NCI-H510A treated with DMSO at 0.1 percent for 48 hours (cell line): ENCODE results near the gene SALL3.
"Not testable (repeated sequence)": the region's sequence is repeated elsewhere in the genome, so short reads cannot be mapped to it uniquely, and the experiment has no call there.

ENCODE experiments used
- DNase-seq: peaks from one replicate; lab custom pipeline; 2025; lab: John Stamatoyannopoulos, UW

SALL3 gene

GRCh38 chr18:78979730-78980278, at the start of gene SALL3:
SALL3 (plus strand) TSS chr18:78979818; CDS start chr18:78980275, 457 bp downstream.
- DNase-seq = no peak

- no peak for DNase-seq
Measured at GRCh38 chr18:78932281-78932680, 47.3 kb upstream of the SALL3 start.

- DNase-seq = no peak
Measured at GRCh38 chr18:78934003-78934402, 45.6 kb upstream of the SALL3 start.

- DNase-seq = no peak
Measured at GRCh38 chr18:78934551-78935225, 44.9 kb upstream of the SALL3 start.

- no peak for DNase-seq
Measured at GRCh38 chr18:78935406-78935805, 44.2 kb upstream of the SALL3 start.

- DNase-seq = no peak
Measured at GRCh38 chr18:78936251-78937005, 43.2 kb upstream of the SALL3 start.

- DNase-seq = no peak
Measured at GRCh38 chr18:78937166-78937565, 42.5 kb upstream of the SALL3 start.

GRCh38 chr18:78939105-78939504, 40.5 kb upstream of the SALL3 start:
- no peak for DNase-seq

- DNase-seq = no peak
Measured at GRCh38 chr18:78939734-78940494, 39.7 kb upstream of the SALL3 start.

- DNase-seq = not testable (repeated sequence)
Measured at GRCh38 chr18:78942236-78942635, 37.4 kb upstream of the SALL3 start.

- no peak for DNase-seq
Measured at GRCh38 chr18:78945628-78946027, 34.0 kb upstream of the SALL3 start.

GRCh38 chr18:78947291-78947690, 32.3 kb upstream of the SALL3 start:
- DNase-seq = no peak

- no peak for DNase-seq
Measured at GRCh38 chr18:78948221-78948620, 31.4 kb upstream of the SALL3 start.

GRCh38 chr18:78948707-78949106, 30.9 kb upstream of the SALL3 start:
- no peak for DNase-seq

GRCh38 chr18:78949216-78949615, 30.4 kb upstream of the SALL3 start:
- DNase-seq = no peak

- no peak for DNase-seq
Measured at GRCh38 chr18:78950386-78950785, 29.2 kb upstream of the SALL3 start.

- no peak for DNase-seq
Measured at GRCh38 chr18:78953566-78953965, 26.1 kb upstream of the SALL3 start.

GRCh38 chr18:78955051-78955450, 24.6 kb upstream of the SALL3 start:
- DNase-seq = no peak

GRCh38 chr18:78957140-78957539, 22.5 kb upstream of the SALL3 start:
- no peak for DNase-seq

- DNase-seq = no peak
Measured at GRCh38 chr18:78960709-78961108, 18.9 kb upstream of the SALL3 start.

- no peak for DNase-seq
Measured at GRCh38 chr18:78962098-78962497, 17.5 kb upstream of the SALL3 start.

GRCh38 chr18:78964727-78965126, 14.9 kb upstream of the SALL3 start:
- DNase-seq = not testable (repeated sequence)

- no peak for DNase-seq
Measured at GRCh38 chr18:78965260-78965659, 14.4 kb upstream of the SALL3 start.
